ENCODE measurements around the gene CCDC171.

Gene CCDC171

DNA sequence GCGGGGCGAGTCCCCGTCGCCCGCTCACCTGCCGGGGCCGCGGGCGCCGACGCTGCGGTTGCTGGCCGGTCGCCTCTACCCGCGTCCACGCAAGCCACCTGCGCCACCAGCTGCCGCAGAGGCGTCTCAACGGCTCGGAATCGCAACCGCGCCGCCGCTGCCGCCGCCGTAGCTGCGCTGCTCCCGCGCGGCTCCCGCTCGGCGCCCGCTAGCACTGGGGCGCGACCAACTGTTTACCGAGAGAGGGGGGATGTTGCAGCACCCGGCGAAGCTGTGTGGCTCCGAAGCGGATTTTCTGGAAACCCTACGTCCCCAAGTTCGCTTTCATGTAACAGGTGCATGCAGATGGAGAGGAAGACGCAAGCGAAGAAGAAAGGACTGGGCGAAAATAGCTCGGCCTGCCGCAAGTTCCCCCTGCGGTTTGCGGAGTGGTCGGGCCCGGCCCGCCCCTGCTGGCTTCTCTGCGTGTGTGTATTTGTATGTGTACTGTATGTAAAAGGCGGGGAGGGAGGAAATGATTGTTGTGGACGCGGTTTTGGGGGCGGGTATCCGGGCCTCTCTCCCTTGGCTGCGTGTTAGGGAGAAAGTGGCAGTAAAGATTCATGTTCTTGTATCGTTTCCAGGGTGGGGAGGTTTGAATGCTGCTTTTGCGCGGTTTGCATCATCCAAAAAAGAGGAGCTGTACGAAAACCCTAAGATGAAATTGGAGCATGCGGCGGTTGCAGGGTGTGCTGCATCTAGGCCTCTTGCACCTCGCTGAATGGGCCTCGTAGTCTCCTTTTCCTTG, 41.9 kb upstream of the CCDC171 start, which contains the start of gene PSIP1 (continued):
- TF ChIP-seq ZNF221 (tag by site-specific recombination; IDR thresholded peaks at IDR 0.05; ENCODE audit: borderline replicate concordance): no peak
- TF ChIP-seq ZNF629 (tag by site-specific recombination; IDR thresholded peaks at IDR 0.05): peak; percentile 62
- TF ChIP-seq KLF8 (tag by site-specific recombination; IDR thresholded peaks at IDR 0.05): peak; percentile 83; the same call in 1 of the 2 replicates
- TF ChIP-seq ZNF114 (tag by site-specific recombination; IDR thresholded peaks at IDR 0.05): no peak
- no peak for TF ChIP-seq ZNF274 (IDR thresholded peaks at IDR 0.05; ENCODE audit: low read length)
- TF ChIP-seq ZNF274 (tag by site-specific recombination; IDR thresholded peaks at IDR 0.05; ENCODE audit: borderline replicate concordance): no peak
- 0 out of 2 replicates have a peak, but pooled peaks have one; percentile 23 for TF ChIP-seq ZBTB11 (tag by site-specific recombination; conservative IDR thresholded peaks at IDR 0.05; ENCODE audit: low read depth)
- TF ChIP-seq ZNF768 (tag by site-specific recombination; IDR thresholded peaks at IDR 0.05): no peak
- no peak for TF ChIP-seq ZNF610 (tag by site-specific recombination; IDR thresholded peaks at IDR 0.05; ENCODE audit: borderline replicate concordance)
- TF ChIP-seq GLIS2 (tag by site-specific recombination; IDR thresholded peaks at IDR 0.05): 0 out of 2 replicates have a peak, but pooled peaks have one; percentile 35
- TF ChIP-seq ZNF707 (tag by site-specific recombination; IDR thresholded peaks at IDR 0.05): no peak
- TF ChIP-seq ZIC2 (tag by site-specific recombination; IDR thresholded peaks at IDR 0.05): peak; percentile 86
- TF ChIP-seq MZF1 (tag by site-specific recombination; IDR thresholded peaks at IDR 0.05; ENCODE audit: borderline replicate concordance): no peak
- TF ChIP-seq SP3 (tag by site-specific recombination; IDR thresholded peaks at IDR 0.05): peak; percentile 71
- peak; percentile 99 for TF ChIP-seq ZXDB (tag by site-specific recombination; IDR thresholded peaks at IDR 0.05)
- TF ChIP-seq, protein P1, sequence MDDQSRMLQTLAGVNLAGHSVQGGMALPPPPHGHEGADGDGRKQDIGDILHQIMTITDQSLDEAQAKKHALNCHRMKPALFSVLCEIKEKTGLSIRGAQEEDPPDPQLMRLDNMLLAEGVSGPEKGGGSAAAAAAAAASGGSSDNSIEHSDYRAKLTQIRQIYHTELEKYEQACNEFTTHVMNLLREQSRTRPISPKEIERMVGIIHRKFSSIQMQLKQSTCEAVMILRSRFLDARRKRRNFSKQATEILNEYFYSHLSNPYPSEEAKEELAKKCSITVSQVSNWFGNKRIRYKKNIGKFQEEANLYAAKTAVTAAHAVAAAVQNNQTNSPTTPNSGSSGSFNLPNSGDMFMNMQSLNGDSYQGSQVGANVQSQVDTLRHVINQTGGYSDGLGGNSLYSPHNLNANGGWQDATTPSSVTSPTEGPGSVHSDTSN (CRISPR knock-in tag; IDR thresholded peaks at IDR 0.05): 0 out of 2 replicates have a peak, but pooled peaks have one; percentile 10
- TF ChIP-seq GLI4 (tag by site-specific recombination; IDR thresholded peaks at IDR 0.05): no peak
- TF ChIP-seq OVOL3 (tag by site-specific recombination; IDR thresholded peaks at IDR 0.05): no peak
- peak; percentile 80 for TF ChIP-seq SP2 (tag by site-specific recombination; IDR thresholded peaks at IDR 0.05)
- TF ChIP-seq SCRT2 (tag by site-specific recombination; IDR thresholded peaks at IDR 0.05): peak; percentile 84
- peak; percentile 59 for TF ChIP-seq ZFHX2 (tag by site-specific recombination; conservative IDR thresholded peaks at IDR 0.05)
- TF ChIP-seq INSM2 (tag by site-specific recombination; IDR thresholded peaks at IDR 0.05): 0 out of 2 replicates have a peak, but pooled peaks have one; percentile 56
- TF ChIP-seq ZNF670 (tag by site-specific recombination; IDR thresholded peaks at IDR 0.05; ENCODE audit: low read depth): no peak
- TF ChIP-seq SP7 (tag by site-specific recombination; IDR thresholded peaks at IDR 0.05): peak; percentile 83
- TF ChIP-seq ZNF23 (tag by site-specific recombination; IDR thresholded peaks at IDR 0.05; ENCODE audit: borderline replicate concordance): no peak
- TF ChIP-seq WT1 (tag by site-specific recombination; IDR thresholded peaks at IDR 0.05): peak; percentile 68
- TF ChIP-seq ZNF544 (tag by site-specific recombination; IDR thresholded peaks at IDR 0.05): no peak
- no peak for TF ChIP-seq SETDB1 (IDR thresholded peaks at IDR 0.05; ENCODE audit: insufficient read length, low read length)
- no peak for TF ChIP-seq YY2 (tag by site-specific recombination; IDR thresholded peaks at IDR 0.05)

All from HEK293 (cell line).